NB4 (cell line): ENCODE results near the gene PPARA.

ENCODE experiments used
- DNase-seq: peaks from one replicate; pipeline ENCODE4 v3.0.0; 2010; ENCODE audit warnings: low read depth
- H3K4me3 ChIP-seq: one replicate; pipeline ENCODE4 v1.5.1; 2011; ENCODE audit warnings: mild to moderate bottlenecking, low read depth, low read length, moderate library complexity
- CTCF ChIP-seq: IDR thresholded peaks from one replicate; pipeline ENCODE4 v1.5.1; 2012; ENCODE audit warnings: low read depth, low read length
- MYC ChIP-seq: IDR thresholded peaks from 2 replicates; pipeline ENCODE4 v1.6.1; 2011; ENCODE audit warnings: low read depth, low read length
- POLR2A ChIP-seq: IDR thresholded peaks from 2 replicates; pipeline ENCODE4 v1.6.1; 2011; ENCODE audit warnings: mild to moderate bottlenecking; ENCODE audit not compliant: insufficient read length; ENCODE audit errors: extremely low read depth
- TF ChIP-seq, protein P1 (sequence below): IDR thresholded peaks from 2 replicates; pipeline ENCODE4 v1.6.1; 2011; ENCODE audit warnings: low read depth, low read length

PPARA gene

GRCh38 chr22:46187862-46188261, 37.5 kb downstream of the PPARA start:
- H3K4me3 ChIP-seq = no peak overlapping the region
- TF ChIP-seq, protein P1, sequence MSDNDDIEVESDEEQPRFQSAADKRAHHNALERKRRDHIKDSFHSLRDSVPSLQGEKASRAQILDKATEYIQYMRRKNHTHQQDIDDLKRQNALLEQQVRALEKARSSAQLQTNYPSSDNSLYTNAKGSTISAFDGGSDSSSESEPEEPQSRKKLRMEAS = no peak
- TF ChIP-seq CTCF = no peak
- TF ChIP-seq POLR2A = no peak
- no peak for TF ChIP-seq MYC
- no peak for DNase-seq

GRCh38 chr22:46192210-46192993, 42.1 kb downstream of the PPARA start:
- DNase-seq = no peak
- no peak for TF ChIP-seq POLR2A
- TF ChIP-seq, protein P1 = no peak
- no peak for TF ChIP-seq CTCF
- TF ChIP-seq MYC = no peak
- H3K4me3 ChIP-seq = no peak overlapping the region

- no peak for DNase-seq
- TF ChIP-seq CTCF (no peak), MYC (no peak), POLR2A (no peak)
- TF ChIP-seq, protein P1 = no peak
These were observed 43.6 kb downstream of the PPARA start for GRCh38 chr22:46193898-46194310.

GRCh38 chr22:46195487-46196165, 45.3 kb downstream of the PPARA start:
- no peak for DNase-seq
- TF ChIP-seq MYC = no peak
- TF ChIP-seq POLR2A = no peak
- TF ChIP-seq, protein P1 = no peak
- TF ChIP-seq CTCF = no peak
- H3K4me3 ChIP-seq = no peak overlapping the region

More at GRCh38 chr22:46193898-46194310, 43.6 kb downstream of the PPARA start:
- no peak overlapping the region for H3K4me3 ChIP-seq

DNA sequence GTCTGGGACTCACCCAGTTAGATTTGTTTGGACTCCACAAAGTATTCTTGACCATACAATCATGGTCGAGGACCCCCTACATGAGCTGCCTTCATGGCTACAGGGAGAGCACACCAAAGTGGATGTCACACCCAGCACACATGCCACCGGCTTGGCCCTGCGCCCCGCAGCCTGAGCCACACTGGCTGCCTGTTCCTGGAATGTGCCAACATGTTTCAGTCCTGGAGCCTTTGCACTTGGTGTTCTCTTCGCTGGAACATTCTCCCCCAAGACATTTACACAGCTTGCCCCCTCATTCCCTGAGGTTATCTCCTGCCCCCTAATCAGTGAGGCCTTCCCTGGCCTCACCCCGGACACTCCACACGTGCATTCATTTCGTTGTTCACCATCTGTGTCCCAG, 46.0 kb downstream of the PPARA start:
- TF ChIP-seq POLR2A = no peak
- TF ChIP-seq, protein P1 = no peak
- TF ChIP-seq CTCF = no peak
- TF ChIP-seq MYC = no peak
- H3K4me3 ChIP-seq = no peak overlapping the region
- DNase-seq = no peak
